ENCODE data around the gene CBLN1.

CBLN1 gene

DNA sequence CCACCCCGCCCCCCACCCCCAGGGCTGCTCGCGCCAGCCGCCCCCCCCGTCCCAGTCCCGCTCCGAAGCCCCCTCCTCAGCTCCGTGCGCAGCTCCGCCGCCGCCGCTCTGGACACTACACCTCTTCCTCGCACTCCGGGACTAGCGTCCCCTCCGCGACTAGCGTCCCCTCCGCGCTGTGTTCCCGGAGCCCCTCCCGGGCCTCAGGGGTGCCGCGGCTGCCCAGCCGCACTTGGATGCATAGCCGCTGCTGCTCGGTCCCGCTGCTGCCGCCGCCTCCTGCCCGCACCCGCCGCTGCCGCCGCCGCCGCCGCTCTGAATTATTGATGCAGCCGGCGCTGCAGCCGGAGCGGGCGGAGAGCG, at the start of gene CBLN1:
Gene CBLN1 (minus strand): TSS at position 359 of the 363 bp plus-strand sequence. CDS start 373 bp downstream, outside the sequence.
- DNase-seq, result no peak

DNA sequence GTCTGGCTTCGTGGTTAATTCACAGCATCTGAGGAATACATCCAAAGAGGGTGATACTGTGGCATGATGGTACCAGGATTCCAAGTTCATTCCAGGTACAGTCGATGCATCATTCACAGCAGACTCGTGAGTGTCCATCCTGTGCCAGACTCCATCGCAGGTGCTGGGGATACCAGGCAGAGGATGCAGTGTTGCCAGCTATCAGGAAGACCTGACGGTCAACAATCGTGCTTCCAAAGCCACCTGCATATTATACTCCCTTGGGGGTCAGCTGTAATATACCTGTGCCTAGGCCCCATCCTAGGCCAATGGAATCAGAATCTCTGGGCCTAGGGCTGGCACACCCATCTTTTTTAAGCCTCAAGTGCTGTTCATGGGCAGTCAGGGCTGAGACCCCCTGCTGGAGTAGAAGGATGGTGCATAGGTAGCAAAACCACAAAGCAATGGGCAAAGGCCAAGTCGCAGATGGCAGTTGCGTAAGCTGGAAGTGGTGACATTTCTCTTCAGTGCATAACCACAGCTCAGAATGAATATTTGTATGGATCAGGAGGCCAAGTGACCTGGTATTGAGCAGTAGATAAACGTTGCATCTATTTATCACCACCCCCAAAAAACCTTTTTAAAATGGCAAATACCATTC, 49.0 kb upstream of the CBLN1 start:
- DNase-seq, result no peak

- no peak for DNase-seq
These were observed 46.7 kb upstream of the CBLN1 start for GRCh38 chr16:49328325-49328724.

DNA sequence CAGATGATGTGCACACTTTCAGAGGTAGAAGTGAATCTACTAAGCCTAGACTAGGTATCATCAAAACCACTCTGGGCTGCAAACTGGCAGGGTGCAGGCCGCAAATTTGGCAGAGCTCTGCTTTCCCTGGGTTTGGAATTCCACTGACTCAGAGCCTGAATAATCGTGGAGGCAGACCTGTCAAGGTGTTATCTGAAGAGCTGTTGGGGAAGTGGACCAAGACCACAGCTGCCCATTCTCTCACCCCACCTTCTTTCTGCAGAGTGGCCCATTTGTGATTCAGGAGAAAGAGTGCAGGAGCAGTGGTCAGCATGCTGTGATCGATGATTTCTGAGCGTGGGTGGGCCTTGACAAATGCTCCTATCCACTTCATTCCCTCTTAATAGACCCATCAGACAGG, 45.8 kb upstream of the CBLN1 start:
- DNase-seq, result no peak

DNA sequence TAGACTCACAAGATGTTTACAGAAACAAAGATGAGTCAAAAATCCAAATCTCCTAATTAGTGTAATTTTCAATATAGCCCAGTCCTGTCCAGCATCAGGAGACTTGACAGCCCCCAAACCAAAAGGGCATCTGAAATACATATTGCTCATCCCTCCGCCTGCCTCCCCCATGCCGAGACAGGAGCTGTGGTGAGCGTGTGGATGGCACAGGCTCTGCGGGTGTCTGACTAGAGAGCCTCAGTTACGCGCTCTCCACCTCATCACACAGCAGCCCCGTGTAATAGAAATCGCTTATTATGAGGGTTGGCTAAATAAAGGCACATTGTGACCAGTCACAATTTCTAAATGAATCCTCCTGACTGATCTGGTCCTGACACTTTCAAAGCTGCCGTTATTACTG, 43.1 kb upstream of the CBLN1 start:
- DNase-seq, result no peak

DNA sequence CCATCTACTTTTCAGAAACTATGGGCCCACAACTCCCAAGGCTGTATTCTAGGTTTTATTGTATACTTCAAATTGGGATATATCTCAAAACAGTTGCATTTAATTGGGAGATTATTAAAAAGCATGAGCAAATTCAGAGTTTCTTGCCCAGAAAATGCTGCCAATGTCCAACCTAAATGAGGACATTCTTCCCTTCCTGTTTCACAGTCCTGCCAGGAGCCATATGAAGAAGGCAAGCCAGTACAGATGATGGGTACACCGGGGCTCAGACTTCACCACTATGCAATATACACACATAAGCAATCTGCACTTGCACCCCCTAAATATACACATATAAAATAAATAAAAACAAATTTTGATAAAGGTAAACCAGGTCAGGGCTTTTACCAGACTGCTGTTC, 34.0 kb upstream of the CBLN1 start:
- no peak for DNase-seq

GRCh38 chr16:49312389-49312985, 30.8 kb upstream of the CBLN1 start:
- DNase-seq, result no peak

DNA sequence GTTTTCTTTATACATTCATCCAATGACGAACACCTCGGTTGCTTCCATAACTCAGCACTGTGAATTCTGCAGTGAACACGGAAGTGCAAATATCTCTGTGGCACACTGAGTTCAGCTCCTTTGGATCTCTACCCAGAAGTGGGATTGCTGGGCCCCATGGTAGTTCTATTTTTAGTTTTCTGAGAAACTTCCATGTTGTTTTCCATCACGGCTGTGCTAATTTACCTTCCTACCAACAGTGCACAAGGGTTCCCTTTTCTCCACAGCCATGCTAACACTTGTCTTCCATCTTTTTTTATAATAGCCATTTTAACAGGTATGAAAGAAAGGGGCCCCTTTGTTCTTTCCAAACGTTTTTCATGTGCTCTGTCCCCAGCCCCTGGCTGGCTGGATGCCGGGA, 30.2 kb upstream of the CBLN1 start:
- DNase-seq, result no peak

GRCh38 chr16:49307176-49307575, 25.5 kb upstream of the CBLN1 start:
- no peak for DNase-seq

DNA sequence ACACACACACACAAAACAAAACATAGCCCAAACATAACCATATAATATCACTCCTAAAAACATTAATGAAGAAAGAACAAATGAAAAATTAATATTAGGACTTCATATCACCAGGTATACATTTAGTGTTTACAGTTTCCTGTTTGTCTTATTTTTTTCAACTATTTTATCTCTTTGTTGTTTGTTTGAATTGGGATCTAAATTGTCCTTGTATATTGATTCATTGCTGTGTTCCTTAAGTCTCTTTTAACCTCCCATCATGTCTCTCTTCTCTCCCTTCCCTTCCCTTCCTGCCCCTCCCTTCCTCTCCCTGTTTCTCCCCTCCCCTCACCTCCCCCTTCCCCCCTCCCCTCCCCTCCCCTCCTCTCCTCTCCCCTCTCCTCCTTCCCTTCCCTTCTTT, 23.8 kb upstream of the CBLN1 start:
- no peak for DNase-seq

DNA sequence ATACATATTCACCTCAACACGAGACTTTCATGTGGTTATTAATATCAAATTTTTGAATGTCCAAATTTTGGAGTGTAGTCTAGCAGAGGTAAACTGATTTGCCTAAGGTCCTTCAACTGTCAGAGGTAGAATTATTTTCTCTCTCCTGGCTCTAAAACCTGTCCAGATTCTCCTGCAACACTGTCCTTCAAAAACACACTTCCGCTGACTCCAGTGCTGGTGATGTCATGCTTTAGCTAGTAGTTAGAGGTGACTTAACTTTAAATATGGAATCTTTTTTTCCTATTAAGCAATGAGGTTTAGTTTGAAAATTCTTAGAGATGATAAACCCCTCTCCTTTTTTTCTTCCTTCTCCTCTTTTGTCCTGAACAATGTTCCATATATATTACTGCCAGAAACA, 10.8 kb upstream of the CBLN1 start:
- DNase-seq, result no peak

- DNase-seq, result no peak
These were observed 5.9 kb upstream of the CBLN1 start for GRCh38 chr16:49287572-49287971.

DNA sequence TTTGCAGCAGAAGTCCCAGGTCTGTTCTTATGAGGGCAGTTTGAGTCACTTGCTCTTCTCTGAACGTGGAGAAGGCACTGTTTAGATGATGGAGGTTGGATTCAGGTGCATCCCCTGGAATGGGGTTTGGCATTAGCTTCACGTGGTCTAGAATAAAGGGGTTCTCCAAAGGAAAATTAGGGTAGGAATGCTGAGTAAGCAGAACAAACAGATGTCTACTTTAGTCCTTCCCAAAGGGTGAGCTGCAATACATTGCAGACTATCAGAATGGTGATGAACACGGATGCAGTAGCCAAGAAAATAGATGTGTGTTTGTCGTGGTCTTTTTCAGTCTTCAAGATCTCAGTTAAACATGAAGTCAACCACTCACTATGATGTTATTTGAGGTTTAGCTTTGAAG, 3.3 kb upstream of the CBLN1 start:
- DNase-seq, result no peak

- no peak for DNase-seq
These were observed 1.9 kb upstream of the CBLN1 start for GRCh38 chr16:49283376-49284049.

DNA sequence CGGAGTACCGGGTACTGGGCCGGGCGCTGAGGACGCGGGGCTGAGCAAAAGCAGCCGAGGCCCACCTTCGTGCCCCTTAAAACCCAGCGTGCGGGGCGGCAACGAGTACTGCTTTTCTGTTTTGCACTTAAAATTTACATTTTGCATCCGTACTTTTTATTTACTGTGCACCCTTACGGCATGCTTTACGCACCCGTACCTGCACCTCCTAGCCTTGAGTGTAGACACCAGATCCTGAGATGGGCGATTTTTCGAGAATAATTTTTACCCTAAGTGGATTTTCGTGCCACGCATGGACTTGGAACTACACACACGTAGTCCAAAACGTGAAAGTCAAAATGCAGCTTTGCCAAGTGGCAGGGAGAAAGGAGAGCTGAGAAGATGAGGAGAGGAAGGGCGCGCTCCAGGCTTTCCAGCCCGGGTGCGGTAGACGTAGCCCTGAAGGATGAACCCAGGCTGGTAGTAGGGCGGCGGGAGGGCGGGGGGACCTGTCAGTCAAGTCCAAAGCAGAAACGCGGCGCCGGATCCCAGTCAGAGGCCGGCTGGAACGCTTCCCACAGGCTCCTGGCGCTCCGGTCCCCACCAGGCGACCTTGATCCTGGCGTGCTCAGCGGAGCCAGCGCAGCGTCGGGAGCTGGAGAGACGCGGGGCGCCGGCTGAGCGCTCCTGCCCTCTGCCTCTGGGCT, 1.2 kb upstream of the CBLN1 start:
- no peak for DNase-seq

GRCh38 chr16:49281843-49282642, 405 bp upstream of the CBLN1 start:
- peak; percentile 46 for DNase-seq

DNA sequence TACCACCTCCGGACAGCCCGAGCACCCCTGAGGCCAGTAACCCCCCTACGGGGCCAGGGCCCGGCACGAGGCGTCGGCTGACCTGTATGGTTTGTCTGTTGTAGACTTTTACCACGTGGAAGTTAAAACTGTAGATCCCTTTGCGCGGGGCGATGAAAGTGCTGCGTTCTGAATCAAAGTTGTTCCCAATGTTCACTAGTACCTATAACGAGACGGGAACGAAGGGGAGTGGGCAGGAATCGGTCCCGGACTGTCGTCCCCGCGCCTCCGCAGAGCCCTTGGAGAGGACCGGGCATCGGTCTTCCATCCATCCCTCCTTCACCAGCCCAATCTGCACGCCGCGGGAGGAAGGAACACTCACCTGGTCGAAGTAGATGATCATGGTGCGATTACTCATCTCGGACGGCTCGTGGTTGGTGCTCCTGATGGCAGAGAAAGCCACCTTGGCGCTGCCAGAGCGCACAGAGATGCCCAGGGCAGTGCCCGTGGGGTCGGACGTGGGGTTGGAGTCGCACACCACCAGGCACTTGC, 732 bp downstream of the CBLN1 start:
- no peak for DNase-seq

DNA sequence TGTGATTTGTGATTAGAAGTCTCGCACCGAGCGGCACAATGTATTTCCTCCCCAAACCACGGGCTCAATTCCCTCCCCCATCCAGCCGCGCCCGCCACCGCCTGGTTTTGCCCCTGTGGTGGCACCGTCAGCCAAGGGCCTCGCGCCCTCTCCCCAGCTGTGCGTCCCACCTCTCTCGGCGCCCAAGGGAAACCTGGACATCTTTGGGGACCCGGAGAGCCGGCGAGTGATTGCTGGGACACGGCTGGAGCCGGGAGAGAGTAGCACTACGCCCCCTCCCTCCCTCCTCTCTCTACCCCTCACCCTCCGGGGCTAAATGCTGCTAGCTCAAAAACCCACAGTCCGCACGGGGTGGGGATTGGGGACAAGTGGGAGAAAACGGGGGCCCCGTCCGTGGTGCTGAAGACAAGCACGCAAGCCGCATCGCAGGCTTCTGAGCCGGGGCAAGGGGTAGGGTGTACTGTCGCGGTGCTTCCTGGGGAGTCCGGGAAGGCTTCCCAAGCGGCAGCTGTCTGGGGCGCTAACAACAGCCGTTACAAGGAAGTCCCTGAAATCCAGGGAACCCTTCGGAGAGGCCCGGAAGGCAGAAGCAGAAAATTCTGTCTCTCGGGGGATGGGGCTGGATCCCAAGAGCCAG, 1.4 kb downstream of the CBLN1 start:
- DNase-seq, result no peak

GRCh38 chr16:49278944-49279725, 2.5 kb downstream of the CBLN1 start:
- no peak for DNase-seq

DNA sequence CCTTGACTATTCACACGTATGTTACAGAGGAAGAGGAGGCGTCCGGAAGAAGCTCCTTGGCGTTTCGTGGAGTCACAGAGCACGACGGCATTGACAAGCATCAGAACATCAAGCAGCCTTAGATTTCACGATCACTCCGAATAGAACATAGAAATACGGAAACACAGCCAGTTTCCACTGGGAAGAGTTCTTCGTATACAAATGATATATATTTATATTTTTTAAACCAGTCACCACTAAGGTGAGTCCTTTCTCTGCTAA, 3.1 kb downstream of the CBLN1 start:
- no peak for DNase-seq

GRCh38 chr16:49277766-49278566, 3.7 kb downstream of the CBLN1 start:
- no peak for DNase-seq

Data from stimulated activated CD4-positive, alpha-beta T cell treated with anti-CD3 and anti-CD28 coated beads, Interleukin-4, amount 100 ng/mL, for 1 hour (primary cell).